ENCODE data around the gene TXLNB.

GRCh38 chr6:139334806-139335446 is 43.1 kb upstream of the TXLNB start:
- TF ChIP-seq, protein P1, sequence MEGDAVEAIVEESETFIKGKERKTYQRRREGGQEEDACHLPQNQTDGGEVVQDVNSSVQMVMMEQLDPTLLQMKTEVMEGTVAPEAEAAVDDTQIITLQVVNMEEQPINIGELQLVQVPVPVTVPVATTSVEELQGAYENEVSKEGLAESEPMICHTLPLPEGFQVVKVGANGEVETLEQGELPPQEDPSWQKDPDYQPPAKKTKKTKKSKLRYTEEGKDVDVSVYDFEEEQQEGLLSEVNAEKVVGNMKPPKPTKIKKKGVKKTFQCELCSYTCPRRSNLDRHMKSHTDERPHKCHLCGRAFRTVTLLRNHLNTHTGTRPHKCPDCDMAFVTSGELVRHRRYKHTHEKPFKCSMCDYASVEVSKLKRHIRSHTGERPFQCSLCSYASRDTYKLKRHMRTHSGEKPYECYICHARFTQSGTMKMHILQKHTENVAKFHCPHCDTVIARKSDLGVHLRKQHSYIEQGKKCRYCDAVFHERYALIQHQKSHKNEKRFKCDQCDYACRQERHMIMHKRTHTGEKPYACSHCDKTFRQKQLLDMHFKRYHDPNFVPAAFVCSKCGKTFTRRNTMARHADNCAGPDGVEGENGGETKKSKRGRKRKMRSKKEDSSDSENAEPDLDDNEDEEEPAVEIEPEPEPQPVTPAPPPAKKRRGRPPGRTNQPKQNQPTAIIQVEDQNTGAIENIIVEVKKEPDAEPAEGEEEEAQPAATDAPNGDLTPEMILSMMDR (IDR thresholded peaks at IDR 0.05): no peak
- no peak for TF ChIP-seq EZH2 (IDR thresholded peaks at IDR 0.05; ENCODE audit: borderline replicate concordance, insufficient read depth, low read depth, low read length, poor library complexity, severe bottlenecking)

Measured in B cell (primary cell).